ENCODE results near the gene CLDN20.

GRCh38 chr6:155290491-155290890, 26.7 kb downstream of the CLDN20 start:
- TF ChIP-seq POLR2AphosphoS5 (IDR thresholded peaks at IDR 0.05): no peak
- TF ChIP-seq CTCF (IDR thresholded peaks at IDR 0.05): no peak
- no peak for TF ChIP-seq POLR2A (IDR thresholded peaks at IDR 0.05)
- TF ChIP-seq EP300 (IDR thresholded peaks at IDR 0.05): no peak

All from upper lobe of left lung (tissue), 4 donors.